ENCODE measurements around the gene FICD.

FICD gene

DNA sequence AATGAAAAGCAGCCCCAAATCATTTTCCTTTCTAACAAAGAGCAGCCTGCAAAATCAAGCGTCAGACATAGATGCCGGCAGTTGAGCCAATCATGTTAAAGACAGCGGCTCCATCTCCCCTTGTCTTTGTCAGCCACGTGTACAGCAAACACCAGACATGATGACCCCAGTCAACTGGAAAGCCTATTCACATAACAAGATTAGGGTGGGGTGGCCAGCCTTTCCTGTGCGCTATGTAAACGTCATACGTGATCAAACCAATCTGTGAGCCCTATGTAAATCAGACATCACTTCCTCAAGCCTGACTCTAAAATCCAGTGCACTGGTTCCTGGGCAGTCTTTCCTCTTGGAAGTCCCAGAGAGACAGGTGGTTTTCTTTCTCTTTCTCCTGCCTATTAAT is 9.9 kb upstream of the FICD start:
- no peak for DNase-seq

DNA sequence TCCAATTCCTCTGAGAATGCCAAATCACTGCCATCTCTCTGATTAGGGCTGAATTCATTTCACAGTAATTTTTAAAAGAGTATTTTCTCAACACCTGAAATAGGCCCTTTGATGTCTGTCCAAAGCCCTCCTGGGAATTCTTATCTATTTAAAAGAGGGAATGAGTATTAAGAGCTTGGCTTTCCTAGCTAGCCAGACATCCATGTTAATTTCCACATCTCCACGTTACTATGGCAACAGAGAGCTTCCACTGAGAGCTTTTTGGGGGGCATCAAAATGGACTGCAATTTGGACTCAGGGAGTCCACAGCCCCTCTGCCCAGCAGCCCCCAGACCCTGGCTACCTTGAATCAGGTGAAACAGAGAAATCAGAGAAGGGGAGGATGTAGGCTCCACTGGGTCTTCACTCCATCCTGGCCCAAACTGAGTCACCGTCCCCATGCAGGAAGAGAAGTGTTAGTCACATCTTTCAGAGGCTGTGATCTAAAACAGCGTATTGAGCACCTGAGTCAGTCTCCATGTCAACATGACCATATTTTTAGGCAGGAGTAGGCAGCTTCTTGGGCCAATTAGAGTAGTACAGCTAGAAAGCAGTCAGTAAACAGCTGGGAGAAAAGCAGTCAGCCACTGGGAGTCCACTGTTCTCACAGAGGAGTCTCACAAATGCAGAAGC is 7.0 kb upstream of the FICD start:
- no peak for DNase-seq

DNA sequence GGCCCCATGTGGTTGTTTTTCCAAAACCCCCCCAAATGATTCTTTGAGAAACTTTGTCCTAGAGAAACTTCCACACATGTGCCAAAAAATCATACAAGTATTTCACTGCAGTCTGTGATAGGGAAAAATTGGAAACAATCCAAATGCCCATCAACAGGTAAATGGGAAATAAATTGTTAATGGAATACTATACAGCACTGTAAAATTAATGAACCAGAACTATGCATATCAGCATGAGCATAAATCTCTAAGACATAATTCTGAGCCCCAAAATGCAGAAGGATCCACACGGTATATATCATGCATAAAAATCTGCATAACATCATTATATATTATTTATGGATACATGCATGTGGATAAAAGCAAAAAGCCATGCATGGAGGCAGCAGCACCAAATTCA is 5.3 kb upstream of the FICD start:
- no peak for DNase-seq

DNA sequence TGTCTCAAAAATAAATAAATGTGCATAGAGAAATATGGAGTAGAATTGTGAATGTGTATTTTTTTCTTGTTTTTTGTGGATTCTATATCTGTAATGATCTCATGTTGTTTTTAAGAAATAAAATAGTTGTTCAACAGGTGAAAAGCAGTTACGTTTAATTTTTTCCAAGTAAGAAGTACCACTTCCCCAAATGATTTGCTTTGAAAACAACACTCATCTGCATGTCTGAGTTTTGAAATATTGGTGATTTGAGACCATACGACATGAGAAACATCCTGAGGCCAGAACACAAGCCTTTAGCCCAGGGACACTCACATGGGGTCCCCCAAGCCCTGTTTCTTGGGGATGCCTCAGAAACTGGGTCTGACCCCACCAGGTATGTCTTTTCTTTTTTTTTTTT is 4.2 kb upstream of the FICD start:
- no peak for DNase-seq

DNA sequence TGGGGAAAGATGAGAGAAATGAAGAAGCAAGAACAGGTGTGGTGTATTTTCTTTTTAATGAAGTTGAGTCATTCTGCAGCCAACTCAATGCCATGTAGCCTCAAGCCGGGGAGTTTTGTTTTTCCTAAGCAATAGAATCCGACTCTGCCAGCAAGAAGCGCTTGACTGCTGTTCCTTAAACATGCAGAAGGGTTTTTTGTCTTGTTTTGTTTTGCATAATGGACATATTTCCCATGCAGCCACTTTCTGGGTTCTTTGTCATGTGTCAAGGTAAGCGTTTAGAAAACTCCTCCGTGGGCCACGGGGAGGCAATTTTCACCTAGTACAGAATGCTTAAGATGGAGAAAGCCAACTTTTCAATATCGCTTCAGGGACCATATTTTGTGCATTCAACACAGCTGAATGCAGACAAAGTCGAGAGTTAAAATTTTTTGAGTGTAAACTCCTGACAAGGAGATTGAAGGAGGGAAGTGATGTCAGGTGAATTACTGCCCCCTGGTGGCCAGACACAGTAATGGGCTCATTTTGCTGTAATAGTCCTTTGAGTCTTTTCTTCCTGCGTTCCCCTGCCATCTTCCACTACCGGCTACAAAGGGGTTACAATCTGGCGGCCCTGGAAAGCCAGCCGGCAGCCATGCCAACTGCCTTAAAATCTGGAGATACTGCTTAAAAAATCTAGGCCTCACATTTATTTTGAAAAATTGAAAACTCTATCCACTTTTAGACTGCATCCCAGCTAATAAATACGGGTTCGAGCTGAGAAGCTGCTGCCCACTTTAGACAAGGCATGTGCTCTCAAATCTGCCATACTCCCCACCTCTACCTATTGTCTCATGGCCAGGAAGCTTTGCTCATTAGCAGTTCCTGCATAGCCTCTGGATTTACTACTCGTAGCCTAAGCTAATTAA is 3.2 kb upstream of the FICD start:
- DNase-seq, result peak; percentile 49

DNA sequence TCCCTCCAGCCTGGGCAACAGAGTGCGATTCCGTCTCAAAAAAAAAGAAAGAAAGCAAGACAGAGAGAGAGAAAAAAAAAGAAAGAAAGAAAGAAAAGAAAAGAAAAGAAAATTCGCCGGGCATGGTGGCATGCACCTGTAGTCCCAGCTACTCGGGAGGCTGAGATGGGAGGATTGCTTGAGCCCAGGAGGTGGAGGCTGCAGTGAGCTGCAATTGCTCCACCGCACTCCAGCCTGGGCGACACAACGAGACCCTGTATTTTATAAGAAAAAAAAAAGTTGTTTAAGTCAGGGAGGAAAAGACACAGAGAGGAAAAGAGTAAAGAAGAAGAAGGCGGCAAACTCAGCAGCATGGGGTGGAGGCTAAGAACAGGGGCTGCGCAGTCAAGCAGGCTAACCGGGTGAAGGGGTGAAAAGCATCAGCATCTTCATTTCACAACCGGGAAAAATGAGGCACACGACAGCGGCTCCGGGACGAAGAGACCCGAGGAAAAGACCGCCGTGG is 557 bp upstream of the FICD start:
- DNase-seq, result no peak

DNA sequence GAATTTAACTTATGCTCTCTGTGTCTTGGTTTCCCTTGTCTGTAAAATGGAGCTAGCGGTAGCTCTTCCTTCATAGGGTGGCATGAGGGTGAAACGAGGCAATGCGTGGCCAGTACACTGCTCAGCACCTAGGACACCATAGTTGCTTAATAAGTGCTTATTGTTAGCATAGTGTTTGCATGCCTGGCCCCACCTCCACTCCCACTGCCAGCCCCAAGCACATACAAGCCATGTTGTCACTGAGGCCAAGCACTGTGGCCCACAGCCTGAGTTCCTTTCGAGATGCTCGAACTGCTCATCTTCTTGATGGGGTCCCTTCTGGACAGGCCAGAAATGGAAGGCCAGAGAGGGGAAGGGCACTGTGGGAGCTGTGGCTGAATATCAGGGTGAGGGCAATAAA is 839 bp downstream of the FICD start:
- no peak for DNase-seq

DNA sequence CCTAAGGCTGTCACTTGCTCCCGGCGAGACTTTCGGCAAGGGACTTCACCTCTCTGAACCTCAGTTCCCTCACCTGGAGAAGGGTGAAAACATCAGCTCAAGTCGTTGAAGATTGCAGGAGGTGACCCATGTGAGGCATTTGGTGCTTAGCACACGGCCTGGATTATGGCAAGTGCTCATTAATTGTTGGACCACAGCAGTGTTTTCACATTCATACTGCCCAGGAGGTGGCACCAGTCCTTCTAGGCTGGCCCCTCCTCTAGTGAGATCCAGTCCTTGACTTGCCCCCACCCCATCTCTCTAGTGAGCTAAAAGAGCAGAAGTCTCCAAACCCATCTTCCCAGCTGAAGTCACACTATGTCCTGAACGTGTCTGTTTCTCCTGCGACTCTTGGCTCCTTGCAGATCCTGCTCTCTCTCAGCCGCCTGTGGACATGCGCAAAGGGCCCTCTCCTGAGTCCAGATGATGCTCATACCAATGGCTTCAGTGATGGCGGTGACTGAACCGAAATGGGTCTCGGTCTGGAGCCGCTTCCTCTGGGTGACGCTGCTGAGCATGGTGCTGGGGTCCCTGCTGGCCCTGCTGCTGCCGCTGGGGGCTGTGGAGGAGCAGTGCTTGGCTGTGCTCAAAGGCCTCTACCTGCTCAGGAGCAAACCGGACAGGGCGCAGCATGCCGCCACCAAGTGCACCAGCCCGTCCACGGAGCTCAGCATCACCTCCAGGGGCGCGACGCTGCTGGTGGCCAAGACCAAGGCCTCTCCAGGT is 1.6 kb downstream of the FICD start:
- no peak for DNase-seq

DNA sequence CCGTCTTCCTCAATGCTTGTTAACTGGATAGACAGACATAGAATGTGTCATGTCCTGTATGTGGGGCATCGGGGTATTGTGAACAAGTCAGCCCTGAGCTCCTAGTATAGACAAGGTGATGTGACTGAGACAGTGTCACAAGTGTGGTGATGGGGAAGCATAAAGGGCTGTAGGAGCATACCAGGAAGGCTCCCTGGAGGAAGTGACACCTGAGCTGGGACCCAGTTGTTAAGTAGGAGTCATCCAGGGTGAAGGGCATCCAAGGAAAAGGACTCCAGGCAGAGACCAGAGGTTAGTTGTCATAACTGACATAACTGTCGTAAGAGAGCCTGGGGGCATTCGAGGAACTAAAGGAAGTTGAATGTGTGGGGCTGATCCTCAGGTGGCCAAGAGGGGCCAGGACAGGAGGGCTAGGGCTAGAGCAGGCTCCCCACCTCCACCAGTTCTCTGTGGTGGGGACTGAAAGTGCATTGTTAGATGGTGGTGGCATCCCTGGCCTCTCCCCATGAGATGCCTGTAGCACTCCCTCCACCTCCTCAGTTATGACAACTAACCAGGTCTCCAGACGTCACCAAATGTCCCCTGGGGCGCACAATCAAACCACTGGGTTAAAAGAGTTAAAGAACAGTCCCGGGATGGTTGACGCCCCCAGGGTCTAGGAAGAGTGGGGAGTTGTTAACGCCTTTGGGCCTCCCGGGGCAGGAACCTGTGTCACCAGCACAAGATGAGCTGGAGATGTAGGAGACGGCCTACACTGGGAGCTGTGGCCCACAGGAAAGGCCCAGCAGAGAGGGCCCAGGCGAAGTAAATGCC is 2.4 kb downstream of the FICD start:
- no peak for DNase-seq

DNA sequence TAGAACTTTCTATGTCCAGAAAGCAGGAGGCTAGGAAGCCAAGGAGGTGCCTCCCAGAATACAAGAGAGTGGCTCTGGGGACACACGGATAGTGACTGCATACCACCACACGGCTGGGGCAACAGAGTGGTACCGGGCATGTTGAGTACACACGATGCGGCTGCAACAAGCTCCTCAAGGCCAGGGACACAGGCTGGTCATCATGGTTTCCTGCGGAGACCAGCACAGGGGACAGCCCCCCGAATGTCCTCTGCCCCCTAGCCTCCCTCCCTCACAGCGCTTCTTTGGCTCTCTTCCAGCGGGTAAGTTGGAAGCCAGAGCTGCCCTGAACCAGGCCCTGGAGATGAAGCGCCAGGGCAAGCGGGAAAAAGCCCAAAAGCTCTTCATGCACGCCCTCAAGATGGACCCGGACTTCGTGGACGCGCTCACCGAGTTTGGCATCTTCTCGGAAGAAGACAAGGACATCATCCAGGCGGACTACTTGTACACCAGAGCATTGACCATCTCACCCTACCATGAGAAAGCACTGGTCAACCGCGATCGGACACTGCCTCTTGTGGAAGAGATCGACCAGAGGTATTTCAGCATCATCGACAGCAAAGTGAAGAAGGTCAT is 3.1 kb downstream of the FICD start:
- no peak for DNase-seq

DNA sequence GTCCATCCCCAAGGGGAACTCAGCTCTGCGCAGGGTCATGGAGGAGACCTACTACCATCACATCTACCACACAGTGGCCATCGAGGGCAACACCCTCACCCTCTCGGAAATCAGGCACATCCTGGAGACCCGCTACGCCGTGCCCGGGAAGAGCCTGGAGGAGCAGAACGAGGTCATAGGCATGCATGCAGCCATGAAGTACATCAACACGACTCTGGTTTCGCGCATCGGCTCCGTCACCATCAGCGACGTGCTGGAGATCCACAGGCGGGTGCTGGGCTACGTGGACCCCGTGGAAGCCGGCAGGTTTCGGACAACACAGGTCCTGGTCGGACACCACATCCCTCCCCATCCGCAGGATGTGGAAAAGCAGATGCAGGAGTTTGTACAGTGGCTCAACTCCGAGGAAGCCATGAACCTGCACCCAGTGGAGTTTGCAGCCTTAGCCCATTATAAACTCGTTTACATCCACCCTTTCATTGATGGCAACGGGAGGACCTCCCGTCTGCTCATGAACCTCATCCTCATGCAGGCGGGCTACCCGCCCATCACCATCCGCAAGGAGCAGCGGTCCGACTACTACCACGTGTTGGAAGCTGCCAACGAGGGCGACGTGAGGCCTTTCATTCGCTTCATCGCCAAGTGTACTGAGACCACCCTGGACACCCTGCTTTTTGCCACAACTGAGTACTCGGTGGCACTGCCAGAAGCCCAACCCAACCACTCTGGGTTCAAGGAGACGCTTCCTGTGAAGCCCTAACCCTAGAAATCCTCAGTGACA is 3.8 kb downstream of the FICD start:
- DNase-seq, result no peak

DNA sequence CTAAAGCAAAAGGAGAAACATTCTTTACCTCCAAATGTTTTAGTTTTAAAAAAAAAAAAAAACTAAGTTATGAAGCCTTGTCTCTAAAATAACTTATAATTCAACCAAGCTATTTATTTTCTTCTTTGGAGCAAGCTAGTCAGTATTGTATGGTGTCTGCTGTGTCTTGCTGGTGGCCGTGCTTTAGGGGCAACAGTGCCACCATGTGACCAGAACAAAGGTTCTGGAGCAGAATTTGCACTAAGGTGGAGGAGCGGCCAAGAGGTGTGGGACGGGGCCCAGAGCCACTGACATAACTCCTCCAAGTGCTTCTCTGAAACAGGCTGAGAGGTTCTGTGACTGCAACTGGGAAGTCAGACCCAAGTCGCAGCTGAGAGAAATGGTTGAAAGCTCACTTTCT is 4.5 kb downstream of the FICD start:
- DNase-seq, result no peak

DNA sequence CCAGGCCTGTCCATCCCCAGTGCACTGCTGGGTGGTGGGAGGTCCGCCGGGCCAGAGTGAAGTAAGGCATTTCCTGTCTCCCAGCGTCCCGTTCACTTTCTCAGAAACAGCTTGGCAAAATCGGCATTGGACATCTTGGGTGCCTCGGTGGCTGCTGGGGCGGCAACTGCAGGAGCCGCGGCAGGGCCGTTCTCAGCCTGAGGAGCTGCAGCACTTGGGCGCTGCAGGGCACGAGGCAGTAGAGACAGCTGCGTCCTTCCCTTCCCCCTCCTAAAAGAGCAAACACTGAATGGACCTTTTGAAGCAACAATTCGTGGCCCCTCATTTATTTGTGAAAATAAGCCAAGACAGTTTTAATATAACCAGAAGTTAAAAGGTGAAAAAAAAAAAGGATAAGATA is 8.3 kb downstream of the FICD start:
- no peak for DNase-seq

DNA sequence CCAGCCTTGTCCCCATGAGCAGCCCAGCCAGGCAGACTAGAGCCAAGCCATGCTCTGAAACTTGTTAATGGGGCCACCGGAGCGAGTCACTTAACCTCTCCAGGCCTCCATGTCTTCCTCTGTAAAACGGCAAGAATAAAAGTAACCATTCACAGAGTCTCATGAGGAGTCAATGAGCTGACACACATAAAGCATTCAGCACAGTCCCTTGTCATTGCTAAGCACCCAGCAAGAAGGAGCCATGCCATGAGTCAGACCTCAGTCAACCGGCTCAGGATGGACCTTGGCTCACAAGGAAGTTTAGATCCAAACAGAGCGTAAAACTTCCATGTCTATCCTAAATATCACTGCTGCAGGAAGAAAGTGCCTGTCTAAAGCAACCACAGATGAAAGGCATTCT is 10.6 kb downstream of the FICD start:
- DNase-seq, result no peak

DNA sequence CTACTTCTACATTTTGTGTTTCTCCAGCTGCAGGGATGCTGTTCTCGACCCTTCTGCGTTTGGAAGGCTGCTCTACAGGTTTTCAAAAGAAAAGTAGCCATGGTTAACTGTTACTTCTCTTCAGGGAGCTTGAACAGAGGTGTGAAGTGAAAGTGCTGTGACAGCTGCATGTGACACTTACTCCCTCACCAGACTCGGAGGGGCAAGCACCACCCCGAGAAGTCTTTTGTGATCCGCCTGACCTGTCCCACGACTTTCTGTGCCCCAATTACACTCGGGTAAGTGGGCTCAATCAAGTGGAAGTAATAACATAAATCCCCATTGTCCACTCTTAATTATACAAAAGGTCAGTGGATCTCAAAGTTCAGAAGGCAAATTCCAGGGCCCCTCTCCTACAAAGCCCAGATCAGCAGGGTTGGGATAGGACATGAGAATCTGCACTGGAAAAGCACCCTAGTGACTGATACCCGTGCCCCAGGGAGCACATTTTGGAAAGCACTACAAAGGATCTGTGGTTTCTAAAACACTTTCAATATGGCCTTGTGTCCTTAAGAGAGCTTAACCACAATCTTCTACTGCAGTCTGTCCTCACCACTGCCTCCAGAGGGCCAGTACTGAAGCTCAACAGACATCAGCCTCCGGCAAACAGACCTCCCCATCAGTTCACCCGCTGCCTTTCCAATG is 11.5 kb downstream of the FICD start:
- DNase-seq, result no peak

DNA sequence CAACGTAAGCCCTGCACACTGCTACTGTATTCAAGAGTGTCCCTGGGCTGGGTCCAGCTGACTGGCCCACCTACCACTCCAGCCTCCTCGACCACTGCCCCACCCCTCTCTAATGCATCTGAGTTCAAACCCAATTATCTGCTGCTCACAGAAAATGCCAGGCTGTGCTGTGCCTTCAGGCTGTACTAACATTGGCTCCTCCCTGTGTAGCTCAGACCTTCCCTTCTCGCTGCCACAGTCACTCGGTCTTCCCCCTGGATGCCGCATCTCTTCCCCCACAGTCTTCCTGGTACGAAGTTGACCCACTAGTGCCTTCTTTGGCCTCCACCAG is 12.1 kb downstream of the FICD start:
- no peak for DNase-seq

DNA sequence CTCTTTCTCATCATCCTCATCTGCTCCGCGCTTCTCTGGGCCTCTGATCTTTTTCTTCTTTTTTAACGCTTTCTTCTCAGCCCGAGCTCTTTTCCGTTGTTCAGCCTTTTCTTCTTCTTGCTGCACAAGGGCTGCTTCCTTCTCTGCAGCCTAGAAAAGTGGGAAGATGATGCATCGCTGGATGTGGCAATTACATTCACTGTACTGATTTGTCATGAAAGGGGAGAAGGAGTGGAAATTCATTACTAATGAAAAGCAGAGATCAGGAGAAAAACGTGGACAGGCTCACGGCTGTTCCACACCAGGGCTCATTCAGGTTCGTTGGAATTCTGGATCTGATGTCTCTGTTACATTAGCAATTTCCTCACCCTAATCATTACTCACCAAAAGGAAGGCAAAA is 15.1 kb downstream of the FICD start:
- DNase-seq, result no peak

DNA sequence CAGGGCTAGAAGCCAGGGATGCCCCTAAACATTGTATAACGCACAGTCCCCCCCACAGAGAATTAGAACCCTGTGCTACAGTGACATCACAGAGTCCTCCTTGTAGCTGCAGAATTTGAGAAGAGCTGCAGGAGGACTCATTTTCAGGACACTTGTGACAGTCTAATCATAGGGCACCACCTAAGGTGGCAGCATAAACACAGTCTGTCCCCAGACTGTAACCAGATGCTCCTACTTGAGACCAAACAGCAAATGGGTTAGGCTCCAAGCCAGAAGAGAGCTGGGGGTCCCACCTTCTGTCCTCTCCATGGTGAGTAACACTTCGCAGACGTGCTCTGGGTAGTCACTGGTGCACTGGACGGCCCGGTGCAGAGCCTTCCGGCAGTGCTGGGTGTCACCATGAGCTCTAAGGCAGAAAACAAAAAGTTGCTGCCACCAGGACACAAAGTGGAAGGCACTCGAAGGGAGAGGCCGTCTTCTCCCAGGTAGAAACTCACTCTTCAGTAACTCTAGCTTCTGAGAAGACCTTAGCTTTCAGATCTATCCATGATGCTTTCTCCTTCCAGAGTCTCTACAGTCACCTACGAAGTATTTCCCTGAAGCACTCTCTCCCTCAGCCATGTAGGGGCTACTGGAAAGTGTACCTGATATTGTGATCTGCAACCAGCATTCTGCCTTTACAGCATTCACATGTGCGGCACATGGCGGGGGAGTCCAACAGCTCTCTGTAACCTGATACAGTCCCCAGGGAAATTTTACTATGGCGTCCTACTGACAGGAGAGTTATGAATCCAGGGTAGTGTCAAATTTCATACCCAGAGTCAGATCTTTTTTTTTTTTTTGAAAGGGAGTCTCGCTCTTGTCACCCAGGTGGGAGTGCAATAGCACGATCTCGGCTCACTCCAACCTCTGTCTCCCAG is 17.1 kb downstream of the FICD start:
- no peak for DNase-seq

DNA sequence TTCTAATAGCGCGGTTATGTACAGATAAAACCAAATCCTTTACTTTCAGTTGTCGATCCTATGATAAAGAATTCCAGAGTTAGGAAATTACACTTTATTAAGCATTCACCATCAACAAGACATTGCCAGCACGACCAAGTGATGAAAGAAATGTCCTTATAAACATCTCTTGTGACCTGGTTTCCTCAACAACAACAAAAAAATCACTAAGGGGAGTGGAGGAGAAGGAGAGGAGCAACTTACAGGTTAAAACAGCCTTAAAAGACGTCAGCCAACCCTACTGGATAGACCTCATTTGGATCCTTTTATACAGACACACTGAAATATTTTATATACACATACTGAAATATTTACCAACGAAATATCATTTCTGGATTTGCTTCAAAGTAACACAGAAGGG is 23.1 kb downstream of the FICD start:
- no peak for DNase-seq

Measured in GDM1 (cell line).